ENCODE results near the gene THTPA.
A peak's percentile ranks its signal among the peaks of the same experiment; 100 is the strongest.
"Not testable (repeated sequence)": the region's sequence is repeated elsewhere in the genome, so short reads cannot be mapped to it uniquely, and the experiment has no call there.

THTPA gene

GRCh38 chr14:23580152-23580926 lies 24.3 kb downstream of the THTPA start:
- FAIRE-seq (no peak), DNase-seq (ENCODE audit: extremely low spot score, insufficient read length, low read depth) (no peak)

GRCh38 chr14:23580948-23581281 lies 24.8 kb downstream of the THTPA start:
- no peak for DNase-seq (ENCODE audit: extremely low spot score, insufficient read length, low read depth)
- no peak for FAIRE-seq

GRCh38 chr14:23582906-23583760 lies 27.1 kb downstream of the THTPA start:
- FAIRE-seq (no peak), DNase-seq (ENCODE audit: extremely low spot score, insufficient read length, low read depth) (no peak)

DNA sequence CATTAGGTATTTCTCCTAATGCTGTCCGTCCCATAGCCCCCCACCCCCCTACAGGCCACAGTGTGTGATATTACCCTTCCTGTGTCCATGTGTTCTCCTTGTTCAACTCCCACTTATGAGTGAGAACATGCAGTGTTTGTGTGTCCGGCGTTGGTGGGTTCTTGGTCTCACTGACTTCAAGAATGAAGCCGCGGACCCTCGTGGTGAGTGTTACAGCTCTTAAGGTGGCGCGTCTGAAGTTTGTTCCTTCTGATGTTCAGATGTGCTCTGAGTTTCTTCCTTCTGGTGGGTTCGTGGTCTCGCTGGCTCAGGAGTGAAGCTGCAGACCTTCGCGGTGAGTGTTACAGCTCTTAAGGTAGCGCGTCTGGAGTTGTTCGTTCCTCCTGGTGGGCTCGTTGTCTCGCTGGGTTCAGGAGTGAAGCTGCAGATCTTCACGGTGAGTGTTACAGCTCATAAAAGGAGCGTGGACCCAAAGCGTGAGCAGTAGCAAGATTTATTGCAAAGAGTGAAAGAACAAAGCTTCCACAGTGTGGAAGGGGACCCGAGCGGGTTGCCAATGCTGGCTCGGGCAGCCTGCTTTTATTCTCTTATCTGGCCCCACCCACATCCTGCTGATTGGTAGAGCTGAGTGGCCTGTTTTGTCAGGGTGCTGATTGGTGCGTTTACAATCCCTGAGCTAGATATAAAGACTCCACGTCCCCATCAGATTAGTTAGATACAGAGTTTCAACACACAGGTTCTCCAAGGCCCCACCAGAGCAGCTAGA lies 27.9 kb downstream of the THTPA start:
- not testable (repeated sequence) for DNase-seq (ENCODE audit: extremely low spot score, insufficient read length, low read depth); FAIRE-seq

- DNase-seq (ENCODE audit: extremely low spot score, insufficient read length, low read depth); FAIRE-seq: not testable (repeated sequence)
These were observed 28.6 kb downstream of the THTPA start for GRCh38 chr14:23584527-23585203.

DNA sequence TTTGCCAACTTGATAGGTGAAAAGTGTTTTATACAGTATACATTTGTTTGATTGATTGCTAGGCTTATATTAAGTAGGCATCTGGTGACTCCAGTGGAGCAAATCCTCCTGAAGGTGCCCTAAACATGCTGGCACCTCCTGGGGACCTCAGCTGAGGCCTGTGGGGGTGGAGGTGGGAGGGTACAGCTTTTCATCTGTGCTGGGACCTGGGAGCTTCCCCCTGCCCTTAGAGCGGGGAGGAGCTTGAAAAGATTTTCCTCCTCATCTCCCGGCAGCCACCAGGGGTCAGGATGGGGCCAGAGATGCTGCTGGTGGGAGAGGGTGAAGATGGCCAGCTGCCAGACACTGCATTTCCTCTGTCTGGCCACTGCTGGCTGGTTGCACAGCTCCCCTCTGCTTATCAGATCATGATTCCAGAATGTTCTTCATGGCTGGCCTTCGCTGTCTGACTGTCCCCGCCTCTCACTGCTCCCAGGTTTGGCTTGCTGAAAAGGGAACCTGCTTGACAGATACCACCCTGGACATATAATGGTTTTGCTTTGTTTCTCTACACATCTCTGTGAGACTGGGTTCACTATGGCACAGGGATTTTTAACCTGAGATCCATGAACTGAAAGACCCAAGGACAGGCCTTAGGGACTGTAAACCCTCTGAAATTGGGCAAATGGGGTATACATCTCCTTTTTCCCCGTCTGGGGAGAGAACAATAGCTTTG lies 33.0 kb downstream of the THTPA start:
- FAIRE-seq: peak; percentile 96
- DNase-seq (ENCODE audit: extremely low spot score, insufficient read length, low read depth): peak; percentile 91

DNA sequence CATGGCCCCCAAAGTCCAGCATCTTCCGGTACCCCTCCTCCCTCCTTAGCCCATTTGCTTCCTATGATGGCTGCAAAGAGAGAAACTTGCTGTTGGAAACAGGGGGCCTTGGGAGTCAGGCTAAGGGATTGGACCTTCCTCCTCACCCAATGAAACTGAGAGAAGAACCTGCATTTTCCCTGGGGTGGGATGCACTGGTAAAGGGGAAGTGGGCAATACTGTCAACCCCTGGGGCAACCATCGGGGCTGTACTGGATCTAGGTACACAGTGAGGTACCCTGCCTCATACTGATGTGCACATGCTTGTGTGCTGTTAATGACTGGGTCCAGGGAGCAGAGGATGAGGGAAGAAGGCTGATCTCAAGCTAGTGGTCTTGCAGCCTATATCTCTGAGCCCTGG lies 33.5 kb downstream of the THTPA start:
- FAIRE-seq (no peak), DNase-seq (ENCODE audit: extremely low spot score, insufficient read length, low read depth) (no peak)

GRCh38 chr14:23590198-23590597 lies 34.1 kb downstream of the THTPA start:
- no peak for FAIRE-seq

GRCh38 chr14:23594191-23594590 lies 38.1 kb downstream of the THTPA start:
- not testable (repeated sequence) for DNase-seq (ENCODE audit: extremely low spot score, insufficient read length, low read depth); FAIRE-seq

More at GRCh38 chr14:23590198-23590597, 34.1 kb downstream of the THTPA start:
- no peak for DNase-seq (ENCODE audit: extremely low spot score, insufficient read length, low read depth)

DNA sequence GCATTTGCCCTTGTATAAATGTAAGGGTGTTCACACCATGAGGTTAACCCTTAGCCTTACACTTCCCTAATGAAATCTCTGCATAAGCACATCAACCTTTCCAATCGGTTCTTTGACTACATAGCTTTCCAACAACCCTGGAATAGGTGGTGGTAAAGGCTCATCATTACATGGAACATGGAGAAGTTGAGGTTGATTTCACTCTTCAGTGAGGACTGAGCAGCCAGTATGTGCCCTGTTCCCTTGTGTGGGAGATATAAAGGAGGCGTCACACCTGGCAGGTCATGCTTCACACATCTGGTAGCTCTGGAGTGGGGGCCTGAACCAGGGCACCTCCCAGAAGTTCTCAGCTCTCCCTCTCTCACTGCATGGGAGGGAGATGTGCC lies 44.2 kb downstream of the THTPA start:
- no peak for FAIRE-seq
- no peak for DNase-seq (ENCODE audit: extremely low spot score, insufficient read length, low read depth)

- FAIRE-seq (no peak), DNase-seq (ENCODE audit: extremely low spot score, insufficient read length, low read depth) (no peak)
These were observed 44.7 kb downstream of the THTPA start for GRCh38 chr14:23600806-23601205.

DNA sequence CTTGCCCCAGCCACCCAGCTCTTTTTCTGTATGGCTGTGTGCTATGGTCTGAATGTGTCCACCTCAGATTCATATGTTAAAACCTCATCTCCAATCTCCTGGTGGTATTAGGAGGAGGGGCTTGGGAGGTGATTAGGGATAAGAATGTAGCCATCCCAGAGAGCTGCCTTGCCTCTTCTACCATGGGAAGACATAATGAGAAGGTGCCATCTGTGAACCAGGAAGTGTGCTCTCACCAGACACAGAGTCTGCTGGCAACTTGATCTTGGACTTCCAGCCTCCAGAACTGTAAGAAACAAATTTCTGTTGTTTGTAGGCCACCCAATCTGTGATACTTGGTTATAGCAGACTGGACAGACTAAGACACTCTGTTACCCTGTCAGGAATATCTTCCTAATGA lies 45.4 kb downstream of the THTPA start:
- FAIRE-seq (no peak), DNase-seq (ENCODE audit: extremely low spot score, insufficient read length, low read depth) (no peak)

DNA sequence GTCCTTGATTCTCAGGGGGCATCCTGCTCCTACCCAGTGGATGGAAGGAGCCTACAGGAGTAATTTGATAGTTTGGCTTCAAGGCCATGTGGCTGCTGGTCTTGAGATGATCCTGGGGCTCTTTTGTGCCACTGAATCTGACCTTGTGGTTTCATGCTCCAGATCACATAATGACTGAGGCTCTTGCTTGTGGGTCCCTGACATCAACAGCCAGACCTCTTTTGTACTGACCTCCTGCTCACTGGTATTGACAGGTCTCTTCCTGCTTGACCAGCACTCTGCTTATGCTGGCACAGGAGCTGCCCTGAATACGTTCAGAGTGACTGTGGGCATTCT lies 45.7 kb downstream of the THTPA start:
- DNase-seq (ENCODE audit: extremely low spot score, insufficient read length, low read depth) (no peak), FAIRE-seq (peak; percentile 74)

DNA sequence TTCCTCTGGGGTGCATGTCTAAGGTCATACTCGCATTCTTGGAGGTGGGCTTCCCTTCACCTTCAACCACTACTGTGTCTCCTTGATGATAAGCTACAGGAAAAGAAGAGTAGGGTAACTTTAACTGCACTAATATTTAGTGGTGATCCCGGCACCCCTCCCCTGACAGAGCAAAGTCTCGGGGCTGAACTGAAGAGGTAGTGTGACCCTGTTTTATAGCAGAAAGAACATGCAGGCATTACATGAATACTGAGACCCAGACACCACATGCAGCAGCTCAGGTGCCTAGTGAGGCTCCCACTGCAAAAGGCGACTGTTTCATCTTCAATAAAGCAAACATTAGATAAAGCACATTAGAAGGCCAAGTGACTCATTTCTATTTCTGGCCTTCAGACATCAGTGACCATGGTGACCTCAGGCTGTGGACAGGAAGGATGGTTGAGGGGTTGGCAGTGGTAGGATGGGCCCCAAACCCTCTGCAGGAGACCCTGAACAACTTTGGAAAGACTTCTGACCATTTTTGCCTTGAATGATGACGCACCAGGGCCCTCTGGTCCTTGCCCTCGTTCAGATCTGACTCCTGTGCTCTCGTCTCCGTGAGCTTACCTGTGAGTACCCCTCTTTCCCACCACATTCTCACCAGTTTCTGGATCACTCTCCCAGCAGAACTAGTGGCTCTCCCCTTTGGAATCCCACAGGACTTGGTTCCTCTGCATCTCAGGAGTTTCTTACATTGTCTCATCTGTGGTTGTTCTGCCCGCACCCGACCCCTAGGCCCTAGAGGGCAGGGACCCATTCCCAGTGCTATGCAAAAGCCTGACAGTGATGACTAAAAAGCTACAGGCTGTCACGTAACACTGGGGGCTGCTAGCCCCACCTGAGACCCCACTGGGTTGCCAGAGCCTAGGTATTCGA lies 46.4 kb downstream of the THTPA start:
- DNase-seq (ENCODE audit: extremely low spot score, insufficient read length, low read depth): no peak
- no peak for FAIRE-seq

DNA sequence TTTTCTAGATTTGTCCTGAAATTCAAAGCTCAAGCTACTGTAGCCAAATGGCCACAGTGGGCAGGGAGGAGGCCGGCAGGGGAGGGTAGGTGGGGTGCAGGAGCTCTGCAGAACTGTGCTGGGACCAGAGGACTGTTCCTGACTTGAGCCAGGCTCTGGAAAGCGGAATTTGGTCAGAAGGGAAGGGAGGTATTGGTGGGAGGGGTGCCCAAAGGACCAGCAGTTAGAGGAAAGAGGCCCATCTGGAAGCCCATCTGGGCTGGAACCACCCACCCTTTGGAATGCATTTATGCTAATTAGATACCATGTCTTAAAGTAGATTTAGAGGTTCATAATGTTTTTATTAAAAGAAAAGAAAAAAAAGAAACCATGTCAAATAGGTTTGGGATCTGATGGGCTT lies 47.0 kb downstream of the THTPA start:
- FAIRE-seq (no peak), DNase-seq (ENCODE audit: extremely low spot score, insufficient read length, low read depth) (no peak)

DNA sequence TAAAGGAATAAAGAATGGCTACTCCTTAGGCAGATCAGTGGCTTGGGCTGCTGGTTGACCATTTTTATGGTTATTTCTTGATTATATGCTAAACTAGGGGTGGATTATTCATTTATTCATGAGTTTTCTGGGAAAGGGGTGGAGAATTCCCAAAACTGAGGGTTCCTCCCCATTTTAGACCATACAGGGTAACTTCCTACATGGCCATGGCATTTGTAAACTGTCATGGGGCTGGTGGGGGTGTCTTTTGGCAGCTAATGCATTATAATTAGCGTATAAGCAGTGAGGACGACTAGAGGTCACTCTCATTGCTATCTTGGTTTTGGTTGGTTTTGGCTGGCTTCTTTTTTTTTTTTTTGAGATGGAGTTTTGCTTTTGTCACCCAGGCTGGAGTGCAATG lies 48.1 kb downstream of the THTPA start:
- no peak for DNase-seq (ENCODE audit: extremely low spot score, insufficient read length, low read depth)
- no peak for FAIRE-seq

DNA sequence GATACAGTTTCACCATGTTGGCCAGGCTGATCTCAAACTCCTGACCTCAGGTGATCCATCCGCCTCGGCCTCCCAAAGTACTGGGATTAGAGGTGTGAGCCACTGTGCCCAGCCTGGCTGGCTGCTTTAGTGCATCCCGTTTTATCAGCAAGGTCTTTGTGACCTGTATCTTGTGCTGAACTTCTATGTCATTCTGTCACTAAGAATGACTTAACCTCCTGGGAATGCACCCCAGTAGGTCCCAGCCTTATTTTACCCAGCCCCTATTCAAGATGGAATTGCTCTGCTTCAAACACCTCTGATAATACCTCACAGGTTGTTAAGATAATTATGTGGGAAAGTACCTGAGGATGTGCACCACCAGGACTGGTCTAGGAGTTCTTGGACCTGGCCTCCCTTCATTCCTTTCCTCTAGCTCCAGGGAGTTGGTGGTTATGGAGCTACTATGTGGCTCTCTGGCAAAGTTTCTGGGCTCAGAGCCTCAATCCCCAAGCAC lies 48.7 kb downstream of the THTPA start:
- DNase-seq (ENCODE audit: extremely low spot score, insufficient read length, low read depth): no peak
- no peak for FAIRE-seq

DNA sequence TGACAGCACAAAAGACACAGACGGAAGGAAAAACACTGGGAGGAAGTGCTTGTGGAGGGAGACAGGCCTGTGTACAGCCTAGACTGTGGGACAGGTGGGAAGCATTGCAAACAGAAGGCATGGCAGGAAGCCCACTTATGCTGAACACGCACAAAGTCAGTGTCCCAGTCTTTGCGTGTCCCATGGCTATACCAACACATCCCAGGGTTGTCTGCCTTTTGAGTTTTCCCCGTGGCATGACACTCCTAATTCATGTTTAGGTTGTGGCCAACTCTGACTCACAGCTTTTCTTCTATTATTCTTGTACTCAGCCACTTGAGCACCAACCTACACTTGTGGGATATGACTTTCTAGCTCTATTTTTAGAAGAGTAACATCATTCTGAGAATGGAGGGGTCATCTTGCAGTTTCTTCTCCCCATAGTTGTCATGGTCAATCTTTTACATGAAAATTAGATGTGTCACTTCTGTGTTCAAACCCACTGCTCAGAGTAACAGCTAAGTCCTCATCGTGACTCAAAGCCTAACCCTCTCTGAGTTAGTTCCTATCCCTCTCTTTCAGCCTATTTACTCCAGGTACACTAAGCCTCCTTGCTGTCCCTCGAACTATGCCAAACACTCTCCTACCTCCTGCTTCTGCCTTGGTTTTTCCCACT lies 50.0 kb downstream of the THTPA start:
- DNase-seq (ENCODE audit: extremely low spot score, insufficient read length, low read depth) (peak; percentile 38), FAIRE-seq (peak; percentile 84)
